MM.1S (cell line): ENCODE results near the gene MISP3.

Source experiments
- EZH2phosphoT487 ChIP-seq: fragments of 300-600 bp; sonication (generic); IDR thresholded peaks from 2 replicates; pipeline ENCODE4 v1.6.1; 2018; ENCODE audit warnings: antibody characterized with exemption, low read length
- TF ChIP-seq, protein P1 (sequence below): fragments of 300-600 bp; sonication (generic); IDR thresholded peaks from 2 replicates; pipeline ENCODE4 v1.5.1; 2016; ENCODE audit warnings: antibody characterized with exemption, low read length, mixed read lengths

DNA sequence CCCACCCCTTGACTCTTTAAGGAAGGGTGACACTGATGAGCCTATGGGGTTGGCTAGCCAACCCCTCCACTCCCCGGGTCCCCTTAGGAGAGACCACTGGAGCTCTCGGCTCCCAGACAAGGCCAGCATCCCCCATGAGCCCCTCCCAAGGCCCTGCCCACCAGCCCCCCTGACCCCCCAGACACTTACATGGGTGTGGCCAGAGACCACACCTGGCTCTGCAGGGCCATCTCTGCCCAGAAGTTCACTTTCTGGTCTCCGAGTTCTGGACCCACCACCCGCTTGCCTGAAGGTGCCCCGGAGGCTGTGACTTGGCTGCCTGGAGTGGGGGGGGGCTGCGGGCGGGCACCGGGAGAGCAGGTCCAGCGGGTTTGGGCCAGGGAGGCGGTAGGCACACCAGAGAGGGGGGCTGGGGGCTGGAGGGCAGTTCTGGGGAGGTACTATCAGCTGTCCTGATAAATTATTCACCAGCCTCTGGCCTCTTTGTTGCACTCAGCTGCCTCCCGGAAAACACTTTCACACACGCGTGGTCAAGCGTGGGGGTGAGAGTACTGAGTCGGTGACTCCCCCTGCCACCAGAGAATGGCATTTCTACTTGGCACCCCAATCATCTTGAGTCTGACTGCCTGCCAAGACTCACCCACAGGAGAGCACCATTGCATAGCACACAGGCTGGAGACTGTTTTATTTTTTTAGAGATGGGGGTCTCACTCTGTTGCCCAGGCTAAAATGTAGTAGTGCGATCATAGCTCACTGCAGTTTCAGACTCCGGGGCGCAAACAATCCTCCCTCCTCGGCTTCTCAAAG lies 10.6 kb upstream of the MISP3 start, which contains the start of gene PALM3:
- no peak for TF ChIP-seq EZH2phosphoT487
- TF ChIP-seq, protein P1, sequence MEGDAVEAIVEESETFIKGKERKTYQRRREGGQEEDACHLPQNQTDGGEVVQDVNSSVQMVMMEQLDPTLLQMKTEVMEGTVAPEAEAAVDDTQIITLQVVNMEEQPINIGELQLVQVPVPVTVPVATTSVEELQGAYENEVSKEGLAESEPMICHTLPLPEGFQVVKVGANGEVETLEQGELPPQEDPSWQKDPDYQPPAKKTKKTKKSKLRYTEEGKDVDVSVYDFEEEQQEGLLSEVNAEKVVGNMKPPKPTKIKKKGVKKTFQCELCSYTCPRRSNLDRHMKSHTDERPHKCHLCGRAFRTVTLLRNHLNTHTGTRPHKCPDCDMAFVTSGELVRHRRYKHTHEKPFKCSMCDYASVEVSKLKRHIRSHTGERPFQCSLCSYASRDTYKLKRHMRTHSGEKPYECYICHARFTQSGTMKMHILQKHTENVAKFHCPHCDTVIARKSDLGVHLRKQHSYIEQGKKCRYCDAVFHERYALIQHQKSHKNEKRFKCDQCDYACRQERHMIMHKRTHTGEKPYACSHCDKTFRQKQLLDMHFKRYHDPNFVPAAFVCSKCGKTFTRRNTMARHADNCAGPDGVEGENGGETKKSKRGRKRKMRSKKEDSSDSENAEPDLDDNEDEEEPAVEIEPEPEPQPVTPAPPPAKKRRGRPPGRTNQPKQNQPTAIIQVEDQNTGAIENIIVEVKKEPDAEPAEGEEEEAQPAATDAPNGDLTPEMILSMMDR: no peak
